ENCODE data around the gene STK11IP. TPM values are rescaled to one million over a fixed set of nuclear protein-coding genes. Genes with fewer than 3 reads are reported as not detected.

Gene STK11IP
- polyA plus RNA-seq, 1 donor from 2014 or later = 54.9 TPM

- TF ChIP-seq RAD21 (conservative IDR thresholded peaks at IDR 0.05) = no peak
- TF ChIP-seq CTCF (IDR thresholded peaks at IDR 0.05; ENCODE audit: poor library complexity, severe bottlenecking) = no peak
- TF ChIP-seq EP300 (conservative IDR thresholded peaks at IDR 0.05; ENCODE audit: poor library complexity, severe bottlenecking) = no peak
- TF ChIP-seq EZH2 (IDR thresholded peaks at IDR 0.05; ENCODE audit: borderline replicate concordance, insufficient read depth, low read length, poor library complexity, severe bottlenecking) = no peak
- no peak for TF ChIP-seq REST (IDR thresholded peaks at IDR 0.05; ENCODE audit: borderline replicate concordance)
- TF ChIP-seq POLR2AphosphoS5 (IDR thresholded peaks at IDR 0.05) = no peak
- no peak for TF ChIP-seq SMC3 (conservative IDR thresholded peaks at IDR 0.05; ENCODE audit: poor library complexity)
- Histone ChIP-seq H3K36me3 (ENCODE audit: insufficient read depth, low read length) (no peaks in the 10 kb centered on the region), H3K27me3 (ENCODE audit: insufficient read depth, low read depth, low read length) (peaks cover 3% of the 10 kb centered on the region)
Measured at GRCh38 chr2:219548990-219549389, 48.7 kb upstream of the STK11IP start.

GRCh38 chr2:219549619-219550018, 48.0 kb upstream of the STK11IP start:
- Histone ChIP-seq H3K4me3 (ENCODE audit: low read length) (no peak overlapping the region), H3K4me2 (ENCODE audit: low read length) (no peak overlapping the region), H3K79me2 (replicated peaks; ENCODE audit: insufficient read depth, low read length) (peaks cover 10% of the 10 kb centered on the region), H3K27me3 (ENCODE audit: insufficient read depth, low read depth, low read length) (peaks cover 3% of the 10 kb centered on the region), H3K9ac (ENCODE audit: low read length) (no peak overlapping the region), H4K20me1 (ENCODE audit: insufficient read depth) (peaks cover 2% of the 10 kb centered on the region), H3F3A (ENCODE audit: insufficient read depth, low read length, poor library complexity, severe bottlenecking) (no peaks in the 10 kb centered on the region), H3K9me3 (ENCODE audit: low read length) (no peaks in the 10 kb centered on the region), H3K9me2 (ENCODE audit: insufficient read depth, low read length) (no peaks in the 10 kb centered on the region), H2AFZ (ENCODE audit: low read depth, low read length) (no peak overlapping the region), H3K36me3 (ENCODE audit: insufficient read depth, low read length) (no peaks in the 10 kb centered on the region), H3K27ac (ENCODE audit: low read length) (no peak overlapping the region)
- no peak for TF ChIP-seq CTCF (IDR thresholded peaks at IDR 0.05; ENCODE audit: poor library complexity, severe bottlenecking)
- TF ChIP-seq REST (IDR thresholded peaks at IDR 0.05; ENCODE audit: borderline replicate concordance) = no peak
- TF ChIP-seq POLR2AphosphoS5 (IDR thresholded peaks at IDR 0.05) = no peak
- TF ChIP-seq SMC3 (conservative IDR thresholded peaks at IDR 0.05; ENCODE audit: poor library complexity) = no peak
- no peak for TF ChIP-seq MXI1 (conservative IDR thresholded peaks at IDR 0.05; ENCODE audit: poor library complexity, severe bottlenecking)
- TF ChIP-seq EP300 (conservative IDR thresholded peaks at IDR 0.05; ENCODE audit: poor library complexity, severe bottlenecking) = no peak
- TF ChIP-seq RAD21 (conservative IDR thresholded peaks at IDR 0.05) = no peak

More at GRCh38 chr2:219548990-219549389, 48.7 kb upstream of the STK11IP start:
- Histone ChIP-seq H3K4me3 (ENCODE audit: low read length) (no peak overlapping the region), H3F3A (ENCODE audit: insufficient read depth, low read length, poor library complexity, severe bottlenecking) (no peaks in the 10 kb centered on the region), H4K20me1 (ENCODE audit: insufficient read depth) (peaks cover 2% of the 10 kb centered on the region), H3K79me2 (replicated peaks; ENCODE audit: insufficient read depth, low read length) (peaks cover 17% of the 10 kb centered on the region), H3K27ac (ENCODE audit: low read length) (no peak overlapping the region), H3K9me2 (ENCODE audit: insufficient read depth, low read length) (no peaks in the 10 kb centered on the region), H3K4me2 (ENCODE audit: low read length) (no peak overlapping the region), H3K9ac (ENCODE audit: low read length) (no peak overlapping the region), H3K9me3 (ENCODE audit: low read length) (no peaks in the 10 kb centered on the region), H2AFZ (ENCODE audit: low read depth, low read length) (no peak overlapping the region)
